GM18519 (cell line): ENCODE measurements around the gene TTC22.
A peak's percentile ranks its signal among the peaks of the same experiment; 100 is the strongest.
"Not testable (repeated sequence)": the region's sequence is repeated elsewhere in the genome, so short reads cannot be mapped to it uniquely, and the experiment has no call there.

Experiments used
- ATAC-seq: cut with Tn5 transposase; IDR thresholded peaks from one replicate; pipeline ENCODE4 v1.9.1; 2021; ENCODE audit warnings: mild to moderate bottlenecking, moderate library complexity; ENCODE audit not compliant: unreplicated experiment, low FRiP score

Gene TTC22

DNA sequence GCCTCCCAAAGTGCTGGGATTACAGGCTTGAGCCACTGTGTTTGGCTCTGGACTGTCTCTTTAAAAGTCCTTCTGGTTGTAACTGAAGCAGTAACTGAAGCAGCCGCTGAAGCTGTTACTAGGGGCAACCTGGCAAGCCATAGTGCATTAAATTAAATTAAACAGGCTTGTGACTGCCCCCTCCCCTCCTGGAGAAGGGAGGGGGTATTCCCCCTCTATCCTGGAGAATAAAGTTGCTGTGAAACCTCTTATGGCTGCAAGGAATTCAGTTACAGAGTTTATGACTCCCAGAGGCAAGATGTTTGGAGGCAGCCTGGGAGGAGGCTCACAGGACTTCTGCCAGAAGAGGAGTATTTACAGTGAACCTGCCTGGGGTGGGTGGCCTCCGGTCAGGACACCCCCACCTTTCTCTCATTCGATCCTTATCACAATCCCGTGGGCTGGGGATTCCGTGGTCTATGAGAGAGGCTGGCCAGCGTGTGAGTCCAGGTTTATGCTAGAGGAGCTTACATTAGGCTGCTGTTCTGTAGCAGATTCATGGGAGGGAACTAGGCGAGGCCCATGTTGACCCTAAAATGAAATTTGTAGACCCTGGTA is 8.3 kb downstream of the TTC22 start:
- ATAC-seq = no peak

GRCh38 chr1:54791880-54792522 is 9.1 kb downstream of the TTC22 start:
- no peak for ATAC-seq

DNA sequence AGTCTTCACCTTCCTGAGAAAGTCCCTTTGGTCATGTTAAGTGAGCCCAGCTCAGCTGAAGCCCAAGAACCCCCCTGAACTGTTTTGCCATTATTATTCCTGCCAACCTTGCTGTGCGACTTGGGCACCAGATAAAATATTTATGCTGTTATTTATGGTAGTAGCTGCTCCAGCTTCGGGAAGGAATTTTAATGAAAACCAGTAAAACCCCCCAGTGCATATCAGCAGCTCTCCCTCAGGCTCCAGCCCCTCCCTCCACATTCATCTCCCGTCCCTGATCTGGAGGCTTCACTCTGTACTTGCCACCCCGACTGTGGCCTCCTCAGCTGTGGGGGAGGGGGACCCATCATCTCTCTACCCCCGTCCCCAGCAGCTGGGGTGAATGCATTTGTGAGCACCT is 12.7 kb downstream of the TTC22 start:
- ATAC-seq = no peak

- no peak for ATAC-seq
Observed at GRCh38 chr1:54787604-54788003, 13.5 kb downstream of the TTC22 start.

GRCh38 chr1:54786778-54787177 is 14.3 kb downstream of the TTC22 start:
- no peak for ATAC-seq

DNA sequence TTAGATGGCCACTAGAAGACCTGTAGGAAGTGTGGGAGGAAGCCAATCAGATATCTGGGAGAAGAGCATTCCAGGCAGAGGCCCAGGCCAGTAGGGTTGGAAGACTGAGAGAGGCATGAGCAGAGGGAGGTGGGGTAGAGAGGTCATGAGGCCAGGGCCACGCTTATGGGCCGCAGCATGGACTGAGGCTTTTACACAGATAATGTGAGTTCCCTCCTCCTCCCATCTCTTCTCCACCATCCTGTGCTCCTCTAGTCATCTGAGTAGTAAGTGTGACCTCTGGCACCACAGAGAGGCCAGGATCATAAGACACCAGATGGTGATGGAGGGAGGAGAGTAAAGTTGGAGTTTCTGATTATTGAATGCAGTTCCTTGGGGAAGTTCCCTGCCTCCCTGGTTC is 17.1 kb downstream of the TTC22 start:
- ATAC-seq = no peak

- no peak for ATAC-seq
Observed at GRCh38 chr1:54782588-54782987, 18.5 kb downstream of the TTC22 start.

DNA sequence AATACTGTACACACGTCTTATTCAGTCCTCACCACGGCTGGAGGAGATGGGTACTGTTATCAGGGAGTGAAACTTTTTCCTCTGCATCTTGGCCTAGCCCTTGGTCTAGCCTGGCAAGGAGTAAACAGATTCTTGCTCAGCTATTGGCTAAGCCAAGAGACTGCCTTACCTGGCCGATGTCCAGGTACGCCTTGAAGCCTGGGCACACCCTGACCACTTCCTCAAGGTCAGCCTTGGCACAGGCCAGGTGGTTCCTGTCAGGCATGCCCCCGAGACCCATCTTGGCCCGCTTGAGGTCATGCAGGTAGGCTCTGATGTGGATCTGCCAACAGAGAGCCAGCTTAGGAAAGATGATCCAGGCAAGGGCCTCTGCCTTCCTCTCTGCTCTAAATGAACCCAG is 19.0 kb downstream of the TTC22 start:
- ATAC-seq = no peak

DNA sequence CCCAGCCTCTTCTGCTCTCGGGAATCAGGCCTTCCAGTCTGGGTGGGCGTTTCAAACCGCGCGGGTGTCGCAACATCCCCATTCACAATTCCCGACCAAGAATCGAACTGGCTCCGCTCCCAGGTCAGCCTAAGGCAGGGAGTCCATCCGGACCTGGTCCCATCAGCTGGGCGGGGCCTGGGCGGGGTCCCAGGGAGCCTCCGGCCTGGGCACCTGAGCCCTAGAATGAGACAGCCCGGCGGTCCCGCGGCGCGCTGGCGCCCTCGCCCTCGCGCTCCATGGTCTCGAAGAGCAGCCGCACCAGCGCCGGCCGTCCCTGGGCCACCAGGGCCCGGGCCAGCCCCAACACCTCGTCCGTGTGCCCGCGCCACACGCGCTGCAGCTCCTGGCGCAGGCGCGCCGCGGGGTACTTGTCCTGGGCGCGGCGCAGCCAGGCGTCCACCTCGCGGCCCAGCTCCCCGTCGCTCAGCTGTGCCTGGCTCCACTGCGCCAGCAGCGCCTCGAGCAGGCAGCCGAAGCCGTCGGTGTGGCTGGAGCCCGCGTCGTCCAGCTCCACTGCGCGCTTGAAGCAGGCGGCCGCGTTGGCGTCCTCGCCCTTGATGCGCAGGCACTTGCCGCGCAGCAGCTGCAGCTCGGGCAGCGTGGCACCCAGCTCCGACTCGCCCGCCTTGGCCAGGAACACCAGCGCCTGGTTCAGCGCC is 19.9 kb downstream of the TTC22 start:
- ATAC-seq = no peak

- ATAC-seq = no peak
Observed at GRCh38 chr1:54777431-54777830, 23.7 kb downstream of the TTC22 start.

DNA sequence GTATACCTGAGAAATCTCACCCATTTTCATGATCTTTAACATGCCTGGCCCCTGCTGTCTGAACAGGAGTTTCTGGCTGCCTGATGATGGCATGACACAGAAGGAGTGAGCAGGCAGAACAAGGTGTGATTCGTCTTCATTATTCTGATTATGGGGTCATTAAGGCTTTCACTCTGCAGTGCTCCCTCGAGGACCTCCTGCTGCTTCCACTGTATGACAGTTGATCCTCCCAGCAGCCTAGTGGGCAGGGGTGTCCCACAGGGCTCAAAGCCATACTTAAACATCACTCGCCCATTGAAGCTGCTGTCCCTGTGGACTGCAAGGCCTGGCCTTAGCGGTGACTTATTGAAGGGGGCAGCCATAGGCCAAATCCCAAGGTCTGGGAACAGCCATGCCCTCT is 24.1 kb downstream of the TTC22 start:
- ATAC-seq = no peak

- ATAC-seq = not testable (repeated sequence)
Observed at GRCh38 chr1:54775828-54776721, 25.0 kb downstream of the TTC22 start.

DNA sequence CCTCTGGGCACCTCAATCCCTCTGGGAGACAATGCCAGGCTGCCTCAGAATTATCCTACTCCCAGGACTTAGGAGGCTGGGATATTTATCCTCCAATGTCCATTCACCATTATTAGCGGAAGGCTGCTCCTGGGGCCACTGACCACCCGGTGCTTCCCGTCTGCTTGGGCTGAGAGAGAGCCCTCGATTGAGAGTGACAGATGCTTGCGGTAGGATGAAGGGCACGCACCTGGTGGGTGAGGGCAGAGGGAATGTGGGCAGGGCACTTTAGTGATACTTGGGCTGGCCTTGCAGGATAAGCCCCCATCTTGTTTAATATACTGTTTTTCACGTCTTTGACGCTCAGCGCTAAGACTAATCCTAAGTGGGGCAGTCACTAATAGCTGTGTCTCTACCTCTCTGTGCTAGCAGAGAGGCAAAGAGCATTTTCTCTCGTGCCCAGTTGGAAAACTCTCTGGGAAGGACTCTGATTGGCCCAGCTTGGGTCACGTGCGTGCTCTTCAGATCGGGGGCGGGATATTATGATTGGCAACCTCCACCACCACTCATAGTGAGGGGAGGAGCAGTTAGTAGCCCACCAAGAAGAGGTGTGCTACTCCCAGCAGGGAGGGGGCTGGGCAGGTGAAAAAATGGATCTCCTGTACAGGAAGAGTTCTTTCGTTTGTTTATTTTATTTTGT is 26.2 kb downstream of the TTC22 start:
- ATAC-seq = no peak

- no peak for ATAC-seq
Observed at GRCh38 chr1:54772951-54773350, 28.2 kb downstream of the TTC22 start.

- ATAC-seq = no peak
Observed at GRCh38 chr1:54768093-54768492, 33.0 kb downstream of the TTC22 start.

DNA sequence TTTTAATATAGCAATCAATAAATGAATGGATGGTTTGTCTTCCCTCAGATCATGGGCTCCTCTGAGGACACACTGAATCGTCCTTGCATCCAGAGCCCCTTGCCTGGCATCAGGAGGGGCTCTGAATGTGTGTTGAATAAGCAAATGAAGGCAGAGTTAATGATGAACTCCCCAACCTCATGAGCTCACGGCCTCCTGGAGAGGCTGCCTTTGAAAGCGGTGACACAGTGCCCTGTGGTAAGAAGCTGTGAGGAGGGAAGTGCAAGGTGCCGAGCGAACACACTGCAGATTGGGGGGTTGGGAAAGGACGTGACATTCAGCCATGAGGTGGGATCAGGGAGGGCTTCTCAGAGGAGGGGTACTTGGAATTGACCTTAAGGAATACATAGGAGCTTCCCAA is 33.6 kb downstream of the TTC22 start:
- no peak for ATAC-seq

DNA sequence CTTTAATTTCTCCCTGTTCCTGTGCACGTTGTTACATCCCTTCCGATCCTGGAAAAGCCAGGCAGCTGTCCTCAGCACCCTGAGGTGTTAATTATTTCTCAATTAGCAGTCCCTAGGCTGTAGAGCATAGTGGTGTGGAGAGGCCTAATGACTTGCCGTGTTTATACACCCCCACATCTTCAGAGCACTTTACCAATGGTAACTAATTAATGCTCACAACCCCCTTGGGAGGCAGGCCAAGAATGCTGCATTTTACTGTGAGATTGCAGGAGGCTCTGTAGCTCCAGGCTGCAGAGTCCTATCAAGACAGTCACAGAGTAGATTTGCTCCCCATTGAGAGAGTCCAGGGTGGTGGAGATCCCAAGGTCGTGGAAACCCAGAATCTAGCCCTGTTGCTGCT is 34.4 kb downstream of the TTC22 start:
- ATAC-seq = no peak

DNA sequence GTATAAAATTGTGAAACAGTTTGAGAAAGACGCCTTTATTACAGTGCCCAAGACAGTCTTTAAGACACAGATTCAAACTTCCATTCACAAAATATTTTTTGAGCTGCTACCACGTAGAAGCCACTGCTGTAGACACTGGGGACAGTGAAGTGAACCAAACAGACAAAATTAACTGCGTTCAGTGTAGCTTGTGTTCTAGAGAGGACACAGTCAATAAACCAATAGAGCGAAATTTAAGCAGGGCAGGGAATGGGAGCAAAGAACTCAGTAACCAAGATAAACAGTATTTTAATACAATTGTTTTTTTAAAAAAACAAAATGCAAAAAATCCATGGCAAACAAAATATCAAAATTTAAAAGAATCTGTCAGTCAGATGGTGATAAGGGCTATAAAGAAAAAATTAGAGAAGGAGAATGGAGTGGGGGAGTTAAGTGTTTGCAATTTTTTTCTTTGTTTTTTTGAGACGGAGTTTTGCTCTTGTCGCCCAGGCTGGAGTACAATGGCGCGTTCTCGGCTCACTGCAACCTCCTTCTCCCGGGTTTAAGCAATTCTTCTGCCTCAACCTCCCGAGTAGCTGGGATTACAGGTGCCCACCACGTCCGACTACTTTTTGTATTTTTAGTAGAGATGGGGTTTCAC is 36.1 kb downstream of the TTC22 start:
- ATAC-seq = no peak

DNA sequence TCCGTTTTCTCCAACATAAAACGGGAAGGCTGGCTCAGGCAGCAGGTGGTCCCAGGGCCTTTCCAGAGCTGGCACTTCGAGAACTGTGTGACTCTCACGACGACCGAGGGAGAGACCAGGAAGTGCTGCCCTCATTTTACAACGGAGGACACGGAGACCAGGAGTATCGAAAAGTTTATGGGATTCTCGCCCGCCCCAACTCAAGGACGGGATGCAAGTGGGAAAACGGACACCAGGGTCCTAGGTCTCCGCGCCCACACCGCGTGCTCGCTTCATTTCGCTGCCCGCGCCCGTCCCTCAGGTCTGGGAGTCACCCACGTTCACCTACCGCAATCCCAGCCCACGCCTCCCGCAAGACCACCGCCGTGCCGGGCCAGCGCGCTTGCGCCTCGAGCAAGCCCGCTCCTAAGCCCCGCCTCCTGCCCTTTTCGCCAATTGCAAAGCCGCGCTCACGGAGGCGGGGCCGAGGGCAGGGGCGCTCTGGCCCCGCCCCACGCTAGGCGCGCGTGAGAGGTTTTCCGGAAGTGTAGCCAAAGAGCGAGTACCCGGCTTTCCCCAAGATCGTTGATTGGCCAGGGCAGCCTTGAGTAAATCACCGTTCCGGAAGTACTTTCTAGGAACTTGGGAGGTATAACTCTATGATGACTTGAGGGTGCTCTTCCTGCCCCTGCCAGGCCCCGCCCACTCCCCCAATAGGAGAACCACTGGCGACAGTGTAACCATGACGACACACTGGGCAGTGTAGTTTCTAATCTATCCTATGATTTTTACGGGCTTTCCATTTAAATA is 36.8 kb downstream of the TTC22 start, which contains the start of gene PARS2:
Gene PARS2 (minus strand): TSS at position 391 of the 789 bp plus-strand sequence. CDS start 5,362 bp downstream, outside the sequence.
- ATAC-seq = peak; percentile 95
